OCI-LY7 (cell line): ENCODE results near the gene SNX6. TPM values are rescaled to one million over a fixed set of nuclear protein-coding genes. Genes with fewer than 3 reads are reported as not detected.

Experiments used
- BruUV-seq: library from RNA; stranded (reverse); fragments of 400-500 nt; replicated peaks from 2 replicates; lab custom pipeline; 2021; lab: Mats Ljungman, UMichigan
- CTCF ChIA-PET: fragments of 300-600 bp; sonication (Branson Sonifier 250); formaldehyde crosslinking; loops from one replicate; lab custom pipeline; 2022; ENCODE audit warnings: antibody characterized with exemption; ENCODE audit not compliant: unreplicated experiment; lab: Charles Lee
- POLR2A ChIA-PET: fragments of 300-600 bp; sonication (Branson Sonifier 250); formaldehyde crosslinking; loops from one replicate; lab custom pipeline; 2022; ENCODE audit warnings: antibody characterized with exemption; lab: Charles Lee
- DNase-seq: peaks from one replicate; pipeline ENCODE4 v3.0.0-alpha.2; 2015; ENCODE audit warnings: low spot score
- H2AFZ ChIP-seq: fragments of 200-600 bp; sonication (generic), shearing (Covaris generic); 2 replicates; pipeline ENCODE4 v1.6.1; 2014; ENCODE audit warnings: mild to moderate bottlenecking, antibody characterized with exemption, low read length, moderate library complexity
- H3K27ac ChIP-seq: fragments of 200-600 bp; sonication (generic); 2 replicates; pipeline ENCODE4 v1.5.1; 2014; ENCODE audit warnings: mixed run types, low read depth, mild to moderate bottlenecking, moderate library complexity, low read length, inconsistent platforms; ENCODE audit not compliant: poor library complexity, severe bottlenecking
- H3K36me3 ChIP-seq: fragments of 200-600 bp; sonication (generic); 2 replicates; pipeline ENCODE4 v1.6.1; 2014; ENCODE audit warnings: mild to moderate bottlenecking, antibody characterized with exemption, low read length, moderate library complexity, mixed read lengths; ENCODE audit not compliant: insufficient read depth
- H3K4me1 ChIP-seq: fragments of 200-600 bp; sonication (generic); 2 replicates; pipeline ENCODE4 v1.5.1; 2014; ENCODE audit warnings: mild to moderate bottlenecking, low read length; ENCODE audit not compliant: insufficient read depth, poor library complexity, severe bottlenecking
- H3K4me2 ChIP-seq: fragments of 200-600 bp; sonication (generic); 2 replicates; pipeline ENCODE4 v1.6.1; 2014; ENCODE audit warnings: mild to moderate bottlenecking, low read length
- H3K4me3 ChIP-seq: fragments of 200-600 bp; sonication (generic); 2 replicates; pipeline ENCODE4 v1.5.1; 2014; ENCODE audit warnings: mild to moderate bottlenecking, low read depth, low read length; ENCODE audit not compliant: poor library complexity, severe bottlenecking
- H3K79me2 ChIP-seq: fragments of 200-600 bp; sonication (generic); 2 replicates; pipeline ENCODE4 v1.6.1; 2016; ENCODE audit warnings: low read depth, mild to moderate bottlenecking, low read length, moderate library complexity, mixed read lengths; ENCODE audit not compliant: insufficient read depth
- H3K9me2 ChIP-seq: fragments of 200-600 bp; sonication (generic); 2 replicates; pipeline ENCODE4 v1.6.1; 2016; ENCODE audit warnings: mild to moderate bottlenecking, low read length, mixed read lengths; ENCODE audit not compliant: insufficient read depth
- H3K9me3 ChIP-seq: fragments of 200-600 bp; sonication (generic); 2 replicates; pipeline ENCODE4 v1.6.1; 2014; ENCODE audit warnings: mild to moderate bottlenecking, mixed run types, low read length, mixed read lengths
- H4K20me1 ChIP-seq: fragments of 200-600 bp; sonication (generic); 2 replicates; pipeline ENCODE4 v1.6.1; 2014; ENCODE audit warnings: mild to moderate bottlenecking, antibody characterized with exemption, low read length, moderate library complexity, mixed read lengths; ENCODE audit not compliant: insufficient read depth
- EZH2phosphoT487 ChIP-seq: fragments of 200-600 bp; sonication (generic); IDR thresholded peaks from 2 replicates; pipeline ENCODE4 v1.6.1; 2018; ENCODE audit warnings: low read depth, borderline replicate concordance, mild to moderate bottlenecking, mixed run types, antibody characterized with exemption, low read length, moderate library complexity, mixed read lengths
- intact Hi-C: fragments of 100-400 bp; cut with micrococcal nuclease; formaldehyde crosslinking; loops from one replicate; pipeline ENCODE4 v1.10.0; 2022; ENCODE audit not compliant: unreplicated experiment
- total RNA-seq, 2 experiments: library from RNA; depleted of rRNA in 1 of 2; stranded (reverse); fragments of >200 nt in 1 of 2; shearing (Covaris generic) in 1 of 2; gene quantifications; 2 replicates each; pipeline ENCODE4 v1.2.3, GENCODE V29; 2014 to 2022
- TF ChIP-seq, protein P1 (sequence below): fragments of 200-600 bp; sonication (generic); conservative IDR thresholded peaks from 2 replicates; pipeline ENCODE4 v1.5.1; 2014; ENCODE audit warnings: mild to moderate bottlenecking, antibody characterized with exemption, low read length, moderate library complexity, mixed read lengths

The SNX6 gene
- total RNA-seq, 2 experiments from 2014 or later: 33.4 to 57.6 TPM

DNA sequence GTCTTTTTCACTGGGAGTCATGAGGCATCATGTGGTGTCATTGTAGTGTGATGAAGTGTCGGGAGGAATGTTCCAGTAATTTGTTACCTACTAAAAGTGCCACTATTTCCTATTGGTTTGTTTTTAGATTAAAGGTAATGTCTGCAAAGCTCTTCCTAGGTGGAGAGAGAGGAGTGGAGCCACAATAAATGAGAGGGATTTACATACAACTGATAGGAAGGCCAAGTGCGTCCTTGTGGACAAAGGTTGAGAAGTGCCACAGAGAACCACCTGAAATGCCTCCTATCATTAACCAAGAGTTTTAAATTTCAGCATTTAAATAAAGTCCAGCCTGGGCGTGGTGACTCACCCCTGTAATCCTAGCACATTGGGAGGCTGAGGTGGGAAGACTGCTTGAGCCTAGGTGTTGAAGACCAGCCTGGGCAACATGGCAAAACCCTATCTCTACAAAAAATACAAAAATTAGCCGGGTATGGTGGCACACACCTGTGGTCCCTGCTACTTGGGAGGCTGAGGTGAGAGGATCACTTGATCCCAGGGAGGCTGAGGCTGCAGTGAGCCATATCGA lies 2.5 kb upstream of the SNX6 start:
- no peak overlapping the region for H2AFZ ChIP-seq
- no peak overlapping the region for H3K27ac ChIP-seq
- H3K9me3 ChIP-seq: no peaks in the 10 kb centered on the region
- DNase-seq: no peak
- peaks cover 13% of the 10 kb centered on the region for H3K4me1 ChIP-seq
- ChIA-PET POLR2A (interaction anchor here (0.7 kb wide), 2 partner anchors 286 to 408 kb away, joined by 3 read pairs; no protein-coding TSS in a partner anchor), CTCF (no interaction called here)
- H3K4me2 ChIP-seq: no peak overlapping the region
- no TSS peak for BruUV-seq
- H4K20me1 ChIP-seq: no peaks in the 10 kb centered on the region; the same call in 1 of the 2 replicates
- H3K36me3 ChIP-seq: no peaks in the 10 kb centered on the region
- intact Hi-C loops: no loop called here
- TF ChIP-seq EZH2phosphoT487: no peak
- TF ChIP-seq, protein P1, sequence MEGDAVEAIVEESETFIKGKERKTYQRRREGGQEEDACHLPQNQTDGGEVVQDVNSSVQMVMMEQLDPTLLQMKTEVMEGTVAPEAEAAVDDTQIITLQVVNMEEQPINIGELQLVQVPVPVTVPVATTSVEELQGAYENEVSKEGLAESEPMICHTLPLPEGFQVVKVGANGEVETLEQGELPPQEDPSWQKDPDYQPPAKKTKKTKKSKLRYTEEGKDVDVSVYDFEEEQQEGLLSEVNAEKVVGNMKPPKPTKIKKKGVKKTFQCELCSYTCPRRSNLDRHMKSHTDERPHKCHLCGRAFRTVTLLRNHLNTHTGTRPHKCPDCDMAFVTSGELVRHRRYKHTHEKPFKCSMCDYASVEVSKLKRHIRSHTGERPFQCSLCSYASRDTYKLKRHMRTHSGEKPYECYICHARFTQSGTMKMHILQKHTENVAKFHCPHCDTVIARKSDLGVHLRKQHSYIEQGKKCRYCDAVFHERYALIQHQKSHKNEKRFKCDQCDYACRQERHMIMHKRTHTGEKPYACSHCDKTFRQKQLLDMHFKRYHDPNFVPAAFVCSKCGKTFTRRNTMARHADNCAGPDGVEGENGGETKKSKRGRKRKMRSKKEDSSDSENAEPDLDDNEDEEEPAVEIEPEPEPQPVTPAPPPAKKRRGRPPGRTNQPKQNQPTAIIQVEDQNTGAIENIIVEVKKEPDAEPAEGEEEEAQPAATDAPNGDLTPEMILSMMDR: no peak
- no peaks in the 10 kb centered on the region for H3K9me2 ChIP-seq
- peaks cover 20% of the 10 kb centered on the region for H3K79me2 ChIP-seq
- H3K4me3 ChIP-seq: no peak overlapping the region

GRCh38 chr14:34629344-34629656 lies 648 bp downstream of the SNX6 start:
- Histone ChIP-seq H3K9me3 (no peaks in the 10 kb centered on the region), H2AFZ (peak overlapping the region; percentile 98), H3K4me3 (peak overlapping the region; percentile 96), H3K4me1 (peaks cover 13% of the 10 kb centered on the region), H3K79me2 (peaks cover 34% of the 10 kb centered on the region), H3K36me3 (peaks cover 15% of the 10 kb centered on the region; the same call in 1 of the 2 replicates), H3K27ac (peak overlapping the region; percentile 56), H3K9me2 (no peaks in the 10 kb centered on the region), H4K20me1 (no peaks in the 10 kb centered on the region; the same call in 1 of the 2 replicates), H3K4me2 (peak overlapping the region; percentile 77)
- ChIA-PET POLR2A (no interaction called here), CTCF (no interaction called here)
- BruUV-seq: no TSS peak
- TF ChIP-seq EZH2phosphoT487: no peak
- TF ChIP-seq, protein P1: no peak
- DNase-seq: no peak
- intact Hi-C loops: no loop called here

- ChIA-PET CTCF (no interaction called here), POLR2A (interaction anchor here (0.5 kb wide), 1 partner anchor 90 kb away, joined by 3 read pairs; no protein-coding TSS in a partner anchor)
- Histone ChIP-seq H3K36me3 (peaks cover 15% of the 10 kb centered on the region; the same call in 1 of the 2 replicates), H3K9me2 (no peaks in the 10 kb centered on the region), H3K4me3 (peak overlapping the region; percentile 96), H3K9me3 (no peaks in the 10 kb centered on the region), H3K4me2 (peak overlapping the region; percentile 77), H3K79me2 (peaks cover 34% of the 10 kb centered on the region), H3K27ac (no peak overlapping the region), H2AFZ (no peak overlapping the region), H4K20me1 (no peaks in the 10 kb centered on the region; the same call in 1 of the 2 replicates), H3K4me1 (peaks cover 13% of the 10 kb centered on the region)
- no peak for TF ChIP-seq EZH2phosphoT487
- DNase-seq: peak; percentile 6
- BruUV-seq: no TSS peak
- intact Hi-C loops: no loop called here
These were observed 1.2 kb downstream of the SNX6 start for GRCh38 chr14:34628681-34629135.
